ENCODE results near the gene RD3L. TPM values are rescaled to one million over a fixed set of nuclear protein-coding genes. Genes with fewer than 3 reads are reported as not detected.

The RD3L gene
- total and polyA plus RNA-seq, 2 of the 4 experiments (the other 2 are of a cell fraction): not detected

DNA sequence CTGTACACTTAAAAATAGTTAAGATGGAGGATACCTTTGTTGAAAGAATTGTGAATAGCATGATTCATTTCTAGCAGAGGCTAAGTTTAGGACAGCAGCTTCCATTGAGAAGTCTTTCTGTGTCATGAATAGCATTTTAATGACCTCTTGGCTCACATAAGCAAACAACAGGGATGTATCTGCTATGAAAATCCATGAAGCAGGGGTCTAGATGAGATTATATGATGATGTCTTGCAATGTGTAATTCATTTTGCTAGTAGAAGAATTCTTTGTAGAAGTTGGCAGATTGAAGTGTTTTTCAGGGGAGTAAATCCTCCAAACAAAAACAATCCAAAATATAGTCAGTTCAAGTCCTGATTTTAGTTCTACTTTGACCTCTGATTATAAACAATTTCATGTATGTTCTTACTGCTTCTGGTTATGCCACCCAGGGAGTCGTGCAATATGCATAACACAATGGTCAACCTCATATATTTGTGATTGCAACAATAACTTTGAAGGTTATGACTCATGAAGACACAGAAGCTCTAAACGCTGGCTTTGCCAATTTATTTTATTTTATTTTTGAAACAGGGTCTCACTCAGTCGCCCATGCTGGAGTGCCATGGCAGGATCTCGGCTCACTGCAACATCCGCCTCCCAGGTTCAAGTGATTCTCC, 6.9 kb upstream of the RD3L start:
- DNase-seq (no peak), ATAC-seq (ENCODE audit: low read depth) (no peak)
- no peak overlapping the region for H3K23ac ChIP-seq (ENCODE audit: low read depth, low read length)
- H3K79me1 ChIP-seq (ENCODE audit: low read depth in 1 of 2, low read length in 2 of 2): no peaks in the 10 kb centered on the region
- no peak overlapping the region for H2AFZ ChIP-seq (replicated peaks; ENCODE audit: low read length, poor library complexity)
- no peak overlapping the region for H3K4me2 ChIP-seq (ENCODE audit: low read depth, low read length)
- H3K4ac ChIP-seq (ENCODE audit: low read depth, low read length): no peak overlapping the region
- intact Hi-C loops (cut with micrococcal nuclease): no loop called here
- CTCF ChIA-PET: no interaction called here
- H3K36me3 ChIP-seq (ENCODE audit: control insufficient read depth, insufficient read depth, low read length): no peaks in the 10 kb centered on the region
- no peaks in the 10 kb centered on the region for H3K9me1 ChIP-seq (ENCODE audit: insufficient read depth, low read length)
- in situ Hi-C loops (cut with MboI; ENCODE audit: low sequenced_read_pairs): no loop called here
- TF ChIP-seq CEBPB (IDR thresholded peaks at IDR 0.05; ENCODE audit: low read depth, low read length): no peak
- TF ChIP-seq BHLHE40 (IDR thresholded peaks at IDR 0.05; ENCODE audit: low read depth, low read length): no peak
- TF ChIP-seq MAZ (IDR thresholded peaks at IDR 0.05; ENCODE audit: borderline replicate concordance, low read depth, low read length): no peak
- TF ChIP-seq MAFK (IDR thresholded peaks at IDR 0.05; ENCODE audit: low read depth, low read length): no peak
- TF ChIP-seq, protein P1, sequence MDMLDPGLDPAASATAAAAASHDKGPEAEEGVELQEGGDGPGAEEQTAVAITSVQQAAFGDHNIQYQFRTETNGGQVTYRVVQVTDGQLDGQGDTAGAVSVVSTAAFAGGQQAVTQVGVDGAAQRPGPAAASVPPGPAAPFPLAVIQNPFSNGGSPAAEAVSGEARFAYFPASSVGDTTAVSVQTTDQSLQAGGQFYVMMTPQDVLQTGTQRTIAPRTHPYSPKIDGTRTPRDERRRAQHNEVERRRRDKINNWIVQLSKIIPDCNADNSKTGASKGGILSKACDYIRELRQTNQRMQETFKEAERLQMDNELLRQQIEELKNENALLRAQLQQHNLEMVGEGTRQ (IDR thresholded peaks at IDR 0.05; ENCODE audit: low read depth, low read length): no peak
- no peak for TF ChIP-seq SMC3 (IDR thresholded peaks at IDR 0.05; ENCODE audit: low read depth, low read length)
- TF ChIP-seq, protein P2, sequence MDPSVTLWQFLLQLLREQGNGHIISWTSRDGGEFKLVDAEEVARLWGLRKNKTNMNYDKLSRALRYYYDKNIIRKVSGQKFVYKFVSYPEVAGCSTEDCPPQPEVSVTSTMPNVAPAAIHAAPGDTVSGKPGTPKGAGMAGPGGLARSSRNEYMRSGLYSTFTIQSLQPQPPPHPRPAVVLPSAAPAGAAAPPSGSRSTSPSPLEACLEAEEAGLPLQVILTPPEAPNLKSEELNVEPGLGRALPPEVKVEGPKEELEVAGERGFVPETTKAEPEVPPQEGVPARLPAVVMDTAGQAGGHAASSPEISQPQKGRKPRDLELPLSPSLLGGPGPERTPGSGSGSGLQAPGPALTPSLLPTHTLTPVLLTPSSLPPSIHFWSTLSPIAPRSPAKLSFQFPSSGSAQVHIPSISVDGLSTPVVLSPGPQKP (IDR thresholded peaks at IDR 0.05; ENCODE audit: borderline replicate concordance, low read depth, low read length): no peak
- no peak for TF ChIP-seq RFX5 (IDR thresholded peaks at IDR 0.05; ENCODE audit: low read depth, low read length)
- TF ChIP-seq, protein P3, sequence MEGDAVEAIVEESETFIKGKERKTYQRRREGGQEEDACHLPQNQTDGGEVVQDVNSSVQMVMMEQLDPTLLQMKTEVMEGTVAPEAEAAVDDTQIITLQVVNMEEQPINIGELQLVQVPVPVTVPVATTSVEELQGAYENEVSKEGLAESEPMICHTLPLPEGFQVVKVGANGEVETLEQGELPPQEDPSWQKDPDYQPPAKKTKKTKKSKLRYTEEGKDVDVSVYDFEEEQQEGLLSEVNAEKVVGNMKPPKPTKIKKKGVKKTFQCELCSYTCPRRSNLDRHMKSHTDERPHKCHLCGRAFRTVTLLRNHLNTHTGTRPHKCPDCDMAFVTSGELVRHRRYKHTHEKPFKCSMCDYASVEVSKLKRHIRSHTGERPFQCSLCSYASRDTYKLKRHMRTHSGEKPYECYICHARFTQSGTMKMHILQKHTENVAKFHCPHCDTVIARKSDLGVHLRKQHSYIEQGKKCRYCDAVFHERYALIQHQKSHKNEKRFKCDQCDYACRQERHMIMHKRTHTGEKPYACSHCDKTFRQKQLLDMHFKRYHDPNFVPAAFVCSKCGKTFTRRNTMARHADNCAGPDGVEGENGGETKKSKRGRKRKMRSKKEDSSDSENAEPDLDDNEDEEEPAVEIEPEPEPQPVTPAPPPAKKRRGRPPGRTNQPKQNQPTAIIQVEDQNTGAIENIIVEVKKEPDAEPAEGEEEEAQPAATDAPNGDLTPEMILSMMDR (conservative IDR thresholded peaks at IDR 0.05; ENCODE audit: low read depth, low read length): no peak
- BruUV-seq (replicated peaks): no TSS peak
- peaks cover 2% of the 10 kb centered on the region; the same call in 1 of the 2 replicates for H3K27me3 ChIP-seq (ENCODE audit: control insufficient read depth, insufficient read depth, low read length)
- dilution Hi-C loops (cut with HindIII; ENCODE audit: low sequenced_read_pairs, unreplicated experiment): no loop called here
- H2BK120ac ChIP-seq (ENCODE audit: low read depth, low read length): no peak overlapping the region
- no peak overlapping the region for H3K27ac ChIP-seq (ENCODE audit: insufficient read depth, low read length)
- POLR2A ChIA-PET (ENCODE audit: unreplicated experiment): no interaction called here
- H2BK5ac ChIP-seq (ENCODE audit: low read depth, low read length, poor library complexity, severe bottlenecking): no peak overlapping the region
- H4K5ac ChIP-seq (ENCODE audit: low read depth, low read length): no peak overlapping the region
- H4K91ac ChIP-seq (ENCODE audit: insufficient read depth, low read depth, low read length): no peak overlapping the region
- no peak overlapping the region for H3K18ac ChIP-seq (ENCODE audit: low read depth, low read length)
- no peak overlapping the region for H3K4me3 ChIP-seq (ENCODE audit: insufficient read depth, low read depth, low read length)
- H3K4me1 ChIP-seq (ENCODE audit: control insufficient read depth, insufficient read depth, low read length): no peaks in the 10 kb centered on the region
- H3K56ac ChIP-seq (ENCODE audit: extremely low read depth, insufficient read depth, low read length): no peak overlapping the region
- H3K14ac ChIP-seq (replicated peaks; ENCODE audit: low read depth, low read length): no peak overlapping the region
- WGBS, 2 experiments (ENCODE audit: extremely low coverage in 2 of 2, insufficient read length in 1 of 2): no CpG with 5 or more reads among the region's 5 CpGs
- H4K8ac ChIP-seq (ENCODE audit: low read depth in 2 of 2, low read length in 2 of 2): no peak overlapping the region
- H4K20me1 ChIP-seq (ENCODE audit: insufficient read depth, low read length): no peaks in the 10 kb centered on the region
- H2BK20ac ChIP-seq (ENCODE audit: low read depth, low read length): no peak overlapping the region
- H2AK9ac ChIP-seq (replicated peaks; ENCODE audit: low read depth, low read length, poor library complexity): no peak overlapping the region
- H3K9me3 ChIP-seq (ENCODE audit: control insufficient read depth, insufficient read depth, low read length): no peaks in the 10 kb centered on the region
- H2BK15ac ChIP-seq (ENCODE audit: low read depth, low read length): no peak overlapping the region
- H2AK5ac ChIP-seq (ENCODE audit: low read depth, low read length): no peak overlapping the region
- no peak overlapping the region for H3K9ac ChIP-seq (ENCODE audit: low read depth, low read length)
